Cerebellar nuclear complex (tissue), 1 donor: Measurements from ENCODE around the gene SMIM21.

Source experiments
- DNase-seq, 2 experiments: peaks; one replicate each; lab custom pipeline; 2025; lab: John Stamatoyannopoulos, UW

SMIM21 gene

GRCh38 chr18:75377258-75377657, 50.2 kb downstream of the SMIM21 start:
- no peak for DNase-seq

GRCh38 chr18:75376004-75376403, 51.5 kb downstream of the SMIM21 start:
- no peak for DNase-seq

GRCh38 chr18:75375341-75375740, 52.2 kb downstream of the SMIM21 start:
- no peak for DNase-seq

- DNase-seq = no peak
Observed at GRCh38 chr18:75374466-75374865, 53.0 kb downstream of the SMIM21 start.

GRCh38 chr18:75369026-75369721, 58.3 kb downstream of the SMIM21 start:
- no peak for DNase-seq

- DNase-seq = no peak
Observed at GRCh38 chr18:75365837-75366236, 61.7 kb downstream of the SMIM21 start.

- DNase-seq = no peak
Observed at GRCh38 chr18:75365254-75365629, 62.3 kb downstream of the SMIM21 start.

GRCh38 chr18:75364512-75365253, 62.8 kb downstream of the SMIM21 start:
- DNase-seq = no peak

GRCh38 chr18:75363446-75364225, 63.9 kb downstream of the SMIM21 start:
- DNase-seq = no peak

GRCh38 chr18:75362435-75362834, 65.1 kb downstream of the SMIM21 start:
- no peak for DNase-seq

GRCh38 chr18:75360941-75361340, 66.6 kb downstream of the SMIM21 start:
- no peak for DNase-seq

- DNase-seq = no peak
Observed at GRCh38 chr18:75360215-75360614, 67.3 kb downstream of the SMIM21 start.
